Measurements from ENCODE around the gene ANO9.
A peak's percentile ranks its signal among the peaks of the same experiment; 100 is the strongest.
"Not testable (repeated sequence)": the region's sequence is repeated elsewhere in the genome, so short reads cannot be mapped to it uniquely, and the experiment has no call there.

Gene ANO9

DNA sequence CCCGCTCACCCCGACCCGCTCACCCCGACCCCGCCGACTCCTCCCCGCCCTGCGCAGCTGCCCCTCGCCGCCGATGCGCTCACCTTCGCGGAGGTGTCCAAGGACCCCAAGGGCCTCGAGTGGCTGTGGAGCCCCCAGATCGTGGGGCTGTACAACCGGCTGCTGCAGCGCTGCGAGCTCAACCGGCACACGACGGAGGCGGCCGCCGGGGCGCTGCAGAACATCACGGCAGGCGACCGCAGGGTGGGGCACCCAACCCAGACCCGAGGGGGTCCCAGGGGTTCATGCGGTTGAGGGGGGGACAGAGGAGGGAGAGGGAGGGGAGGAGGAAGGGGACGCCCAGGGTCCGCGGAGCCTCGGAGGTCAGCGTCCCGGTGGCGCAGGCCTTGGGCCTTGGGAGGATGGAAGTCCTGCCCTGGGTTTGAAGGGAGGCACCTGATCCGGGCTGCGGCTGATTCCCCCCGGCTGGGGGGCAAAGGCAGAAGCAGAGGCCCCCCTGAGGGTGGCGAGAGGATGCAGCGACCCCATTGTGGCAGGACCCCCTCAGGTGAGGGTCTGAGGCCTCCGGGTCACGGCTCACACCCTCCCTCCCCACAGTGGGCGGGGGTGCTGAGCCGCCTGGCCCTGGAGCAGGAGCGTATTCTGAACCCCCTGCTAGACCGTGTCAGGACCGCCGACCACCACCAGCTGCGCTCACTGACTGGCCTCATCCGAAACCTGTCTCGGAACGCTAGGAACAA lies 38.6 kb downstream of the ANO9 start:
- DNase-seq (ENCODE audit: low read depth): no peak

DNA sequence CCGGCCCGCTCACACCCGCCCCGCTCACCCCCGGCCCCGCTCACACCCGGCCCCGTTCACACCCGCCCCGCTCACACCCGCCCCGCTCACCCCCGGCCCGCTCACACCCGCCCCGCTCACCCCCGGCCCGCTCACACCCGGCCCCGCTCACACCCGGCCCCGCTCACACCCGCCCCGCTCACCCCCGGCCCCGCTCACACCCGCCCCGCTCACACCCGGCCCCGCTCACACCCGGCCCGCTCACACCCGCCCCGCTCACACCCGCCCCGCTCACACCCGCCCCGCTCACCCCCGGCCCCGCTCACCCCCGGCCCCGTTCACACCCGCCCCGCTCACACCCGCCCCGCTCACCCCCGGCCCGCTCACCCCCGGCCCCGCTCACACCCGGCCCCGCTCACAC lies 40.6 kb downstream of the ANO9 start:
- DNase-seq (ENCODE audit: low read depth): not testable (repeated sequence)

DNA sequence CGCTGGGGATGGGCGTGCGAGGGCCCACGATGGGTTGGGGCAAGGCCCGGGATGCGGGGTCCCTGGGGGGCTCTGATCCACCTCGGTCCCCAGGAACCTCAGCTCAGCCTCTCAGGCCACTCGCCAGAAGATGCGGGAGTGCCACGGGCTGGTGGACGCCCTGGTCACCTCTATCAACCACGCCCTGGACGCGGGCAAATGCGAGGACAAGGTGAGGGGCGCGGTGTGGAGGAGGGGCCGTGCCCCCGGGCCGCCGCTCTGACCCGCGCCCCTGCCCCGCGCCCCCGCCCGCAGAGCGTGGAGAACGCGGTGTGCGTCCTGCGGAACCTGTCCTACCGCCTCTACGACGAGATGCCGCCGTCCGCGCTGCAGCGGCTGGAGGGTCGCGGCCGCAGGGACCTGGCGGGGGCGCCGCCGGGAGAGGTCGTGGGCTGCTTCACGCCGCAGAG lies 41.5 kb downstream of the ANO9 start:
- DNase-seq (ENCODE audit: low read depth): no peak

- no peak for DNase-seq (ENCODE audit: low read depth)
These were observed 42.0 kb downstream of the ANO9 start for GRCh38 chr11:399731-400211.

DNA sequence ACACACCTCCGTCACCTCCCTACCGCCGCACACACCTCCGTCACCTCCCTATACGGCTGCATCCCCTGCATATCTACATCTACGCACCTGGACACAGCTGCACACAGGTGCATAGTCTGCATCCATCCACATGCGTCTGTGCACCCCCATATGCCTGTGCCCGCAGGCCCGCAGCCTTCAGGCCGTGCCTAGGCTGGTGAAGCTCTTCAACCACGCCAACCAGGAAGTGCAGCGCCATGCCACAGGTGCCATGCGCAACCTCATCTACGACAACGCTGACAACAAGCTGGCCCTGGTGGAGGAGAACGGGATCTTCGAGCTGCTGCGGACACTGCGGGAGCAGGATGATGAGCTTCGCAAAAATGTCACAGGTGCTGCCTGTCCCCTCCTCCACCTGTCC lies 43.0 kb downstream of the ANO9 start:
- DNase-seq (ENCODE audit: low read depth): no peak

DNA sequence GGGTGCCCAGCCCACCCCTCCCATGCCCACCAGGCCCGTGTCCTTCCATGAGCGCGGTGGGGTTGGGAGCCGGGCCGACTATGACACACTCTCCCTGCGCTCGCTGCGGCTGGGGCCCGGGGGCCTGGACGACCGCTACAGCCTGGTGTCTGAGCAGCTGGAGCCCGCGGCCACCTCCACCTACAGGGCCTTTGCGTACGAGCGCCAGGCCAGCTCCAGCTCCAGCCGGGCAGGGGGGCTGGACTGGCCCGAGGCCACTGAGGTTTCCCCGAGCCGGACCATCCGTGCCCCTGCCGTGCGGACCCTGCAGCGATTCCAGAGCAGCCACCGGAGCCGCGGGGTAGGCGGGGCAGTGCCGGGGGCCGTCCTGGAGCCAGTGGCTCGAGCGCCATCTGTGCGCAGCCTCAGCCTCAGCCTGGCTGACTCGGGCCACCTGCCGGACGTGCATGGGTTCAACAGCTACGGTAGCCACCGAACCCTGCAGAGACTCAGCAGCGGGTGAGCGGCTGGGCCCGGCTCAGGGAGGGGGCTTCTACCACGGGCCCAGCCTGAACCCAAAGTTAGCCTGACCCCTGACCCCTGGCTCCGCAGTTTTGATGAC lies 44.8 kb downstream of the ANO9 start:
- DNase-seq (ENCODE audit: low read depth): no peak

- DNase-seq (ENCODE audit: low read depth): no peak
These were observed 45.3 kb downstream of the ANO9 start for GRCh38 chr11:396511-396947.

DNA sequence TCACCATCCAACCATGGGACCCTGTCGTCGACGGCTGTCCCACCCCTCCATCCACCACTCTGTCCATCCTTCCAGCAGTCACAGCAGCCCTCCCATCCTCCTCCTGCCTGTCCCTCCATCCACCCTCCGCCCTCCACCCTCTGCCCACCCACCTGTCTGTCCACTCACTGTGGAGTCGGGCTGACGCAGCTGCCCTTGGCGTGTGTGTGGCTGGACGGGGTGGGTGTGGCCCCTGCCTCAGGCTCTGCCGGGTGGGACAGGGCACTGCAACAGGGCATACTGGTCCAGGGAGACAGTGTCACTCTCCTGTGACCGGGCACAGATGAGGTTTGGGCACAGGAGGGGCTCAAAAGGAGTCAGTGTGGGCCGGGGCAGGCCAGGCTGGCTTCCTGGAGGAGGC lies 45.9 kb downstream of the ANO9 start:
- no peak for DNase-seq (ENCODE audit: low read depth)

DNA sequence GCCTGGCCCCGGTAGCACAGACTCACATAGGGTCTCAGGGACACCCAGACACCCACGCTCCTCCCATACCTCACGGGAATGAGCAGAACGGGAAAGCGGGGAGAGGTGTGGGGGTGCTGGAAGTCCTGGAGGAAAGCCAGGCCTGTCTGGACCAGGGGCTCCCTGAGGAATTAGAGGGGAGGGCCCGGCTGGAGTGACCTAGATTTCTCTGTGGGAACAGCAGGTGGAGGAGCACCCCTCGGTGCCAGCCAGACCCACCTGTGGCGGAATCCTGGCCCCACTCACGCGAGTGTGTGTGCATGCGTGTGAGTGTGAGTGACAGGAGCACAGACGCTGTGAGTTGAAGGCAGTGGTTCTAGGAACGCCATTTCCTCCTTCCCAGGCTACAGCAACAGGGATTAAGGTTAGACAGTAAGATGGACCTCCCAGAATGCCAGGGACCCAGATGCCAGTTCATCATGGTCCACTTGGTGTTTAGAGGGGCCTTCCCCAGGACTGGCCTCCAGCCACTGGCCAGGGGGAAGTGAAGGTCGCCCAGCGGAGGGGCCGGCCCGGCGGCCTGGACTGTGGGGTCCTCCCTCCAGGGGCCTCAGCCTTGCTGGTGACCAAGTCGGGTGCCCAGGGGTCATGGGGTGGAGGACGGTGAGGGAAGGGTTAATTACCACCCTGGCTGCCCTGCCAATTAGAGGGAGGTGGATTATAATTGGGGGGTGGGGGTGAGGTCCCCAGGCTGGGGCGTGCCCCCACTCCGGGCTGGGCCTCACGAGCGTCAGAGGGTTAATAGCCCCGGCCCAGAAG lies 46.8 kb downstream of the ANO9 start:
- DNase-seq (ENCODE audit: low read depth): no peak

- DNase-seq (ENCODE audit: low read depth): peak; percentile 40
These were observed 47.6 kb downstream of the ANO9 start, which contains the start of gene PKP3 for GRCh38 chr11:394034-394857. PKP3 (plus strand) TSS chr11:394209; CDS start chr11:394293, 84 bp downstream.

GRCh38 chr11:393219-394033 lies 48.4 kb downstream of the ANO9 start:
- DNase-seq (ENCODE audit: low read depth): peak; percentile 57

DNA sequence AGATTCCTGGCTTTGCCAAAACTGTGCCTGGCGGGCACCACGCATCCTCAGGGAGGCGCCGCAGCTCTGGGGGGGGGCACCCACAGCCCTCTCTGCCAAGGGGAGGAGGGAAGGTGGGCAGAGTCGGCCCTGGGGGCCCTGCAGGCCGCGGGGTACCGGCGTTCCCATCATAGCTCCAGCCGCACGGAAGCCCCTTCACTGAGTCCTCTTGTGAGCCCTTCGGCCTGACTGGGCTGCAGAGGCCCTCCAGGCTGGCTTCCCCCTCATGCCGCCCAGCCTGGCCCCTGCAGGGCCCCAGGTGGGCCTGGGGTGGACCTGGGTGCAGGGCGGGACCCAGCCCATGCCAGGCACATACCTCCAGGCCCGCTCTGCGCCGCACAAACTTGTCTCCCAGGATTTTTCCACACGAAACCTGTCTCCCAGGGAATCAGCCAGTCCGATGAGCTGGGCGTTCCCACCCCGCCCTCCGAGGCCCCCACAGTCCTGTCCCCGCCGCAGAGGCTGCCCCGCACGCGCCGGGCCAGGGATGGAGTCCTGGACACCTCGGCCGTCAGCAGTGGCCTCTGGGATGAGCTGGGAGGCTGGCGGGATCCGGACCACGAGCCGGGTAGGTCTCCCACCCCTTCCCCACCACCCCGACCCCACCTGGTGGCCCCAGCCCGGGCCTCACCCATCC lies 49.6 kb downstream of the ANO9 start:
- DNase-seq (ENCODE audit: low read depth): no peak

DNA sequence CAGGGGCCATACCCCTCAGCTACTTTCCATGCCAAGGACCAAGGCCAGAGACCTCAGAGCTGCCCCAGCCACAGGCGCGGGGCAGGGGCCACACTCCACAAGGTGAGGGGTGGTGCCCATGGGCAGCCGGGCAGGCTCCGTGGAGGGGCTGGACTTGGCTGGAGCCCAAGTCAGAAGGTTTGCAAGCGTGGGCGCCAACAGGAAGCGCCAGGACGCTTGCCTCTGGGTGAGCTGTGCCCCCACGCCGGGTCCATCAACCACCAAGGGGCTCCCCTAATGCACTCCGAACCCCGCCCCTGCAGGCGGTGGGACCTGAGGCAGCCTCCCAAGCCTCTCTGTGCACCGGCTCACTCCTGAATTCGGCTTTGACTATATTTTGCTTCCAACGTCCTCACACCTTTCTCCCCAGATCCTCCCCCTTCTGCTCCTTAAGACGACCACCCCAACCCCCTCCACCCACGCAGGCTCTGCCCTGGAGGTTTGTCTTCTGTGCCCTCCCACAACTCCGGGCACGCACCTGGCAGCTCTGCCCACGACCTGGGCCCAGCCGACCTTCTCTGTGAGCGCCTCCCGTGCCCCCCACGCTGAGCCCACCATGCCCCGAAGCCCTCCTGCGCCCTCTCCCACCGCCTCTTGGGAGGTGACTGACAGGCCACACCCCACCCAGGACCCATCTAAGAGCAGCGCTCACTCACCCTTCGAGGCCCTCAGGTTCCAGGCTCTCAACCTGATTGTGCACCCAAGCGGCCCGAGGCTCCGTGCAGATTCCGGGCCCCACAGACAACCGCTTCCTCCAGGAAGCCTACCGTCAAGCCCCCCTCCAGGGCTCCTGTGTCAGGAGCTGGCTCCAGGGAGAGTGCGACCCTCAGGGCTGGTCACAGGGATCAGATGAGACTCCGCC lies 50.4 kb downstream of the ANO9 start:
- no peak for DNase-seq (ENCODE audit: low read depth)

- DNase-seq (ENCODE audit: low read depth): no peak
These were observed 51.6 kb downstream of the ANO9 start for GRCh38 chr11:390175-390574.

- not testable (repeated sequence) for DNase-seq (ENCODE audit: low read depth)
These were observed 52.4 kb downstream of the ANO9 start for GRCh38 chr11:389369-389768.

DNA sequence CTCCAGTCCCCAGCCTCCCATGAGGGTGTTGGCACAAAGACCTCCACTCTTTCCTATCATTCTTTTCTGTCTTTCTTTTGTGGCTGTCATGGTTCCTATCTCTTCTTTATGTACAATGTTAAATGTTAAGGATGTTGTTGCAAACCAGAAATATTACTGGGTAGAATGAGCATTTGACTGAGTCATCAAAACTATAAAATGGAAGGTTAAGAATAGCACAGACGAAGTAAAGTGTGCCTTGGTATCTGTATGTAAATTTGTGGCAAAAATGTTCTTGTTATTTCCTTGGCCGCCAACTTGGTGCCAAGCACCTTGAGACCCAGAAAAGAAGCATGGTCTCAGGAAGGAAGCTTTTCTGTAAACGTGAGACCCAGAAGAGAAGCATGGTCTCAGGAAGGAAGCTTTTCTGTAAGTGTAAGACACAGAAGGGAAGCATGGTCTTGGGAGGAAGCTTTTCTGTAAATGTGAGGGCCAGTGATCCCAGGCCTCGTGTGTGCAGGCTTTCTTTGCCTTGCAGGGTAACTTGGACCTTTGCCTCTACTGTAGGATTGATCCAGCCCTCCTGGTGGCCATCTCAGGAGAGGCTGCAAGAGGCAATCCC lies 54.5 kb downstream of the ANO9 start:
- DNase-seq (ENCODE audit: low read depth): no peak

- no peak for DNase-seq (ENCODE audit: low read depth)
These were observed 55.3 kb downstream of the ANO9 start for GRCh38 chr11:386483-386882.

- no peak for DNase-seq (ENCODE audit: low read depth)
These were observed 56.0 kb downstream of the ANO9 start for GRCh38 chr11:385594-386351.
